ENCODE data around the gene PIWIL4. TPM values are rescaled to one million over a fixed set of nuclear protein-coding genes. Genes with fewer than 3 reads are reported as not detected.
A peak's percentile ranks its signal among the peaks of the same experiment; 100 is the strongest.
"Not testable (repeated sequence)": the region's sequence is repeated elsewhere in the genome, so short reads cannot be mapped to it uniquely, and the experiment has no call there.

Gene PIWIL4
- total RNA-seq, 2 donors from 2014 or later = 0.16 to 0.35 TPM

DNA sequence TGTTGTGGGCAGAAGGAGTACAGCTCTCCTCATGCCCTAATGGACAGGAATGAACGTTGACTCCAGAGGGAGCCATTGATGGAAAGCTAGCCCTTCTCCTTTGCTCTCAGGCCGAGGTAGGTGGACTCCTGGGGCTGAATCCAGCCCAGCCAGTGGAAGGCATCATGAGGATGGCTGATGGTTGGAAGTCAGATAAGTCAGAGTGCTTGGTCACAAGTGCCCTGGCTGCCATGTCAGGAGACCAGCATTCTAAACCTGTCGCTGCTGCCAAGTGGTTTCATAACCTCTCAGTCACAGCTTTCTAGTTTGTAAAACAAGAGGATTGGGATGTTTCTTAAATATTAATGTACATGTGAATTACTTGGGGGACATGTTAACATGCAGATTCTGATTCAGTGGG lies 32.3 kb downstream of the PIWIL4 start:
- DNase-seq (ENCODE audit: low spot score in 2 of 2) (no peak), ATAC-seq (no peak)
- Mint-ChIP-seq H3K27ac (peak overlapping the region in 1 of 2 donors; percentile 50), H3K9me3 (no peaks in the 10 kb centered on the region), H3K36me3 (peaks cover 0 to 12% of the 10 kb centered on the region in 2 donors)

GRCh38 chr11:94602430-94603372 lies 35.5 kb downstream of the PIWIL4 start:
- DNase-seq (ENCODE audit: low spot score in 2 of 2) = peak in 1 of 2 donors; percentile 45

DNA sequence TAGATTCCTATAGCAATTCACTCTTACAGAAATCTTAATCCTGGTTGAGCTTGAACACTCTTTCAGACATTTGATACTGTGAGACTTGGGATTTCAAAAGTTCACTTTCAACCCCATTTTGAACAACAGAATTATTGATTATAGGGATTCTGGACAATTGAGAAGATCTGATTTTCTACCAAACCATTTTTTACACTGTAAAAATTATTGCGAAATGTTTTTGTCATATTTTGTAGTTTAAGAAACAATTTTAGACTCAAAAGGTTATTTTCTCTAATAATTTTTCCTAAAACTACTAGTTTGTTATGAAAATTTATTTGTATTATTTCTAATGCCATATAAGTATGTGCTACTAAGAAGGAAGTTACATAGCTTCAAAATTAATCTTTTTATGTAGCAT lies 36.4 kb downstream of the PIWIL4 start:
- H3K27ac Mint-ChIP-seq = no peak overlapping the region
- H3K36me3 Mint-ChIP-seq = peaks cover 0 to 12% of the 10 kb centered on the region in 2 donors
- DNase-seq (ENCODE audit: low spot score in 2 of 2) = no peak
- no peak for ATAC-seq
- H3K9me3 Mint-ChIP-seq = no peaks in the 10 kb centered on the region

More at GRCh38 chr11:94602430-94603372, 35.5 kb downstream of the PIWIL4 start:
- H3K36me3 Mint-ChIP-seq = peaks cover 0 to 12% of the 10 kb centered on the region in 2 donors
- no peaks in the 10 kb centered on the region for H3K9me3 Mint-ChIP-seq
- ATAC-seq = peak; percentile 91 to 93
- no peak overlapping the region for H3K27ac Mint-ChIP-seq

DNA sequence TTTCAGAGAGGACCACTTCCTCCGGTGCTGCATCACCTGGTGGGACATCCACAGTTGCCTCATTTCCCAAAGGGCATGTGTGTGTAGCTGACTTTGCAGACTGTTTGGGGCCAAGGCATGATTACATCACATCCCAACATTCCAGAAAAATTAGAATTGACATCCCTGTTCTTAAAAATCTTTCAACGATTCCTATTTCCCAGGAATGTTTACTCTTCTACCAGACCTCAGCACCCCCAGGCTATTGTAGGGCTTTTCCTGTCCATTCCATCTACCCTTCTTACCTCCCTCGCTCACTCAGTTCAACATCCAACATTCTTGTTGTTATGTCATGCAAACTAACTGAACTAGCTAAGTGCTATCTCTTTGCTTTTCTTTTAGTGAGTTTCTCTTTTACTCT lies 37.3 kb downstream of the PIWIL4 start:
- DNase-seq (ENCODE audit: low spot score in 2 of 2) (no peak), ATAC-seq (no peak)
- no peak overlapping the region for H3K27ac Mint-ChIP-seq
- H3K36me3 Mint-ChIP-seq = peaks cover 0 to 9% of the 10 kb centered on the region in 2 donors
- no peaks in the 10 kb centered on the region for H3K9me3 Mint-ChIP-seq

GRCh38 chr11:94613120-94613519 lies 46.0 kb downstream of the PIWIL4 start:
- DNase-seq (ENCODE audit: low spot score in 2 of 2) = no peak

GRCh38 chr11:94623120-94623735 lies 56.1 kb downstream of the PIWIL4 start:
- Mint-ChIP-seq H3K9me3 (peaks cover 6 to 10% of the 10 kb centered on the region in 2 donors), H3K36me3 (peaks cover 10 to 11% of the 10 kb centered on the region in 2 donors), H3K27ac (no peak overlapping the region)
- ATAC-seq (peak; percentile 79 to 95), DNase-seq (ENCODE audit: low spot score in 2 of 2) (peak in 1 of 2 donors; percentile 56)

More at GRCh38 chr11:94613120-94613519, 46.0 kb downstream of the PIWIL4 start:
- Mint-ChIP-seq H3K27ac (no peak overlapping the region), H3K36me3 (peaks cover 33 to 39% of the 10 kb centered on the region in 2 donors), H3K9me3 (peaks cover 23 to 26% of the 10 kb centered on the region in 2 donors)
- ATAC-seq = no peak

- not testable (repeated sequence) for ATAC-seq; DNase-seq (ENCODE audit: low spot score in 2 of 2); H3K27ac Mint-ChIP-seq
- Mint-ChIP-seq H3K9me3 (peaks cover 6 to 10% of the 10 kb centered on the region in 2 donors), H3K36me3 (peaks cover 10 to 11% of the 10 kb centered on the region in 2 donors)
These were observed 58.3 kb downstream of the PIWIL4 start for GRCh38 chr11:94625422-94625821.

GRCh38 chr11:94627003-94627560 lies 59.9 kb downstream of the PIWIL4 start:
- not testable (repeated sequence) for ATAC-seq; H3K27ac Mint-ChIP-seq; DNase-seq (ENCODE audit: low spot score in 2 of 2)
- Mint-ChIP-seq H3K9me3 (peaks cover 6 to 10% of the 10 kb centered on the region in 2 donors), H3K36me3 (peaks cover 10 to 11% of the 10 kb centered on the region in 2 donors)

- H3K36me3 Mint-ChIP-seq = peaks cover 10 to 11% of the 10 kb centered on the region in 2 donors
- ATAC-seq (no peak), DNase-seq (ENCODE audit: low spot score in 2 of 2) (no peak)
- peaks cover 6 to 10% of the 10 kb centered on the region in 2 donors for H3K9me3 Mint-ChIP-seq
- no peak overlapping the region for H3K27ac Mint-ChIP-seq
These were observed 62.6 kb downstream of the PIWIL4 start for GRCh38 chr11:94629741-94630140.

- no peak overlapping the region for H3K27ac Mint-ChIP-seq
- peaks cover 6 to 10% of the 10 kb centered on the region in 2 donors for H3K9me3 Mint-ChIP-seq
- ATAC-seq (no peak), DNase-seq (ENCODE audit: low spot score in 2 of 2) (no peak)
- H3K36me3 Mint-ChIP-seq = peaks cover 10 to 11% of the 10 kb centered on the region in 2 donors
These were observed 63.1 kb downstream of the PIWIL4 start for GRCh38 chr11:94630221-94630620.

GRCh38 chr11:94632356-94632755 lies 65.2 kb downstream of the PIWIL4 start:
- ATAC-seq = no peak
- Mint-ChIP-seq H3K9me3 (peaks cover 0 to 3% of the 10 kb centered on the region in 2 donors), H3K36me3 (peaks cover 3% of the 10 kb centered on the region in 2 donors), H3K27ac (no peak overlapping the region)
- no peak for DNase-seq (ENCODE audit: low spot score in 2 of 2)

- H3K36me3 Mint-ChIP-seq = no peaks in the 10 kb centered on the region
- no peak for DNase-seq (ENCODE audit: low spot score in 2 of 2)
These were observed 67.9 kb downstream of the PIWIL4 start for GRCh38 chr11:94635072-94635471.

GRCh38 chr11:94636388-94636949 lies 69.3 kb downstream of the PIWIL4 start:
- Mint-ChIP-seq H3K9me3 (peaks cover 0 to 4% of the 10 kb centered on the region in 2 donors), H3K27ac (no peak overlapping the region), H3K36me3 (no peaks in the 10 kb centered on the region)
- no peak for DNase-seq (ENCODE audit: low spot score in 2 of 2)
- ATAC-seq = no peak

More at GRCh38 chr11:94635072-94635471, 67.9 kb downstream of the PIWIL4 start:
- Mint-ChIP-seq H3K27ac (no peak overlapping the region), H3K9me3 (peaks cover 0 to 4% of the 10 kb centered on the region in 2 donors)
- ATAC-seq = no peak

GRCh38 chr11:94638301-94638901 lies 71.2 kb downstream of the PIWIL4 start:
- H3K27ac Mint-ChIP-seq = no peak overlapping the region
- H3K36me3 Mint-ChIP-seq = no peaks in the 10 kb centered on the region
- H3K9me3 Mint-ChIP-seq = peaks cover 0 to 4% of the 10 kb centered on the region in 2 donors
- ATAC-seq (peak in 1 of 2 donors; percentile 20), DNase-seq (ENCODE audit: low spot score in 2 of 2) (no peak)

GRCh38 chr11:94638902-94639373 lies 71.8 kb downstream of the PIWIL4 start:
- no peak overlapping the region for H3K27ac Mint-ChIP-seq
- ATAC-seq = peak in 1 of 2 donors; percentile 40
- DNase-seq (ENCODE audit: low spot score in 2 of 2) = no peak
- H3K9me3 Mint-ChIP-seq = peaks cover 0 to 4% of the 10 kb centered on the region in 2 donors
- no peaks in the 10 kb centered on the region for H3K36me3 Mint-ChIP-seq
